Hypothalamus (tissue), 51 donors: ENCODE data around the gene KLC1.
"Not testable (repeated sequence)": the region's sequence is repeated elsewhere in the genome, so short reads cannot be mapped to it uniquely, and the experiment has no call there.

ENCODE experiments used
- DNase-seq, 51 donors: peaks; one replicate each; lab custom pipeline; 2025; lab: John Stamatoyannopoulos, UW

The KLC1 gene

GRCh38 chr14:103628684-103629502 is at the start of gene KLC1:
Gene KLC1 (plus strand): TSS chr14:103629211. CDS start chr14:103654565, 25,354 bp downstream.
- DNase-seq: peak in 50 of 51 donors; percentile 40 to 92 (median 78)

- DNase-seq: no peak
Measured at GRCh38 chr14:103581206-103581605, 47.8 kb upstream of the KLC1 start.

- no peak for DNase-seq
Measured at GRCh38 chr14:103581954-103582703, 46.9 kb upstream of the KLC1 start.

- no peak for DNase-seq
Measured at GRCh38 chr14:103584326-103584915, 44.6 kb upstream of the KLC1 start.

GRCh38 chr14:103593577-103593976 is 35.4 kb upstream of the KLC1 start:
- peak in 1 of 51 donors; percentile 23 for DNase-seq

GRCh38 chr14:103594265-103594664 is 34.7 kb upstream of the KLC1 start:
- DNase-seq: peak in 47 of 51 donors; percentile 7 to 90 (median 57)

- peak in 4 of 51 donors; percentile 8 to 69 (median 22) for DNase-seq
Measured at GRCh38 chr14:103597623-103598377, 31.2 kb upstream of the KLC1 start.

GRCh38 chr14:103600503-103600902 is 28.5 kb upstream of the KLC1 start:
- no peak for DNase-seq

GRCh38 chr14:103604620-103605019 is 24.4 kb upstream of the KLC1 start:
- DNase-seq: no peak

- peak in 46 of 51 donors; percentile 11 to 77 (median 56) for DNase-seq
Measured at GRCh38 chr14:103606963-103607668, 21.9 kb upstream of the KLC1 start.

- no peak for DNase-seq
Measured at GRCh38 chr14:103607822-103608221, 21.2 kb upstream of the KLC1 start.

- DNase-seq: not testable (repeated sequence)
Measured at GRCh38 chr14:103609081-103609480, 19.9 kb upstream of the KLC1 start.

GRCh38 chr14:103611215-103611614 is 17.8 kb upstream of the KLC1 start:
- no peak for DNase-seq

- peak in 1 of 51 donors; percentile 5 for DNase-seq
Measured at GRCh38 chr14:103613517-103613916, 15.5 kb upstream of the KLC1 start.

- DNase-seq: no peak
Measured at GRCh38 chr14:103616635-103617300, 12.2 kb upstream of the KLC1 start.

GRCh38 chr14:103619057-103619456 is 10.0 kb upstream of the KLC1 start:
- no peak for DNase-seq

GRCh38 chr14:103621860-103622259 is 7.2 kb upstream of the KLC1 start:
- no peak for DNase-seq

GRCh38 chr14:103623308-103623707 is 5.7 kb upstream of the KLC1 start:
- no peak for DNase-seq

- no peak for DNase-seq
Measured at GRCh38 chr14:103623883-103624482, 5.0 kb upstream of the KLC1 start.
